Measurements from ENCODE around the gene PTP4A2.

PTP4A2 gene

DNA sequence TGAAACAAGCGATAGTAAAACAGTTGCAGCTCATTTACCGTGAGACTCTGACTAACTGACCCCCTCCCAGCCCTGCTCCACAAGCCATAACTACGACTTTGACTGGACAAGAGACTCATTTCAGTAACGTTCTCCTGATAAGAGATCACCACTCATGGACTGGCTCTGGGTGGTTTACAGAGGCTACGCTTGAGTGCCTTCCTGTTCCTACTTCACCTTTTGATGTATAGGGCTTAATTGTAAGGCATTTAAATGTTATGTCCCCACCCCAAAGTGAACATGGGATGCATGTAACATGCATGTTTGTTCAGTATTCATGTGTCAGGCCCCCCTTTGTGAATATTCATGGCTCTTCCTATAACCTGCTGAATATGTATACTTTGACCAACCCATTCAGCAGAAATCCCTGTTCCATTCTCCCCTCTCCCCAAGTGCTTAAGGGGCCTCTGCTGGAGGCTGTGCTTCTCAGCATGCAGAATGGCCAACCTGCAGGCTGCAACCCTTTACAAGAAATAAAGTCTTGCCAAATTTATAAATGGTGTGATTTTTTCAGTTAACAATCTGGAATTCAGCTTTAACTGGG lies 71.6 kb downstream of the PTP4A2 start:
- no peak for DNase-seq (ENCODE audit: low read depth)
- TF ChIP-seq, protein P1, sequence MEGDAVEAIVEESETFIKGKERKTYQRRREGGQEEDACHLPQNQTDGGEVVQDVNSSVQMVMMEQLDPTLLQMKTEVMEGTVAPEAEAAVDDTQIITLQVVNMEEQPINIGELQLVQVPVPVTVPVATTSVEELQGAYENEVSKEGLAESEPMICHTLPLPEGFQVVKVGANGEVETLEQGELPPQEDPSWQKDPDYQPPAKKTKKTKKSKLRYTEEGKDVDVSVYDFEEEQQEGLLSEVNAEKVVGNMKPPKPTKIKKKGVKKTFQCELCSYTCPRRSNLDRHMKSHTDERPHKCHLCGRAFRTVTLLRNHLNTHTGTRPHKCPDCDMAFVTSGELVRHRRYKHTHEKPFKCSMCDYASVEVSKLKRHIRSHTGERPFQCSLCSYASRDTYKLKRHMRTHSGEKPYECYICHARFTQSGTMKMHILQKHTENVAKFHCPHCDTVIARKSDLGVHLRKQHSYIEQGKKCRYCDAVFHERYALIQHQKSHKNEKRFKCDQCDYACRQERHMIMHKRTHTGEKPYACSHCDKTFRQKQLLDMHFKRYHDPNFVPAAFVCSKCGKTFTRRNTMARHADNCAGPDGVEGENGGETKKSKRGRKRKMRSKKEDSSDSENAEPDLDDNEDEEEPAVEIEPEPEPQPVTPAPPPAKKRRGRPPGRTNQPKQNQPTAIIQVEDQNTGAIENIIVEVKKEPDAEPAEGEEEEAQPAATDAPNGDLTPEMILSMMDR (IDR thresholded peaks at IDR 0.05; ENCODE audit: control insufficient read depth, insufficient read depth, low read depth, low read length, missing control alignments) = no peak
- H3K4me3 ChIP-seq (ENCODE audit: control insufficient read depth, low read depth, low read length) = no peak overlapping the region

DNA sequence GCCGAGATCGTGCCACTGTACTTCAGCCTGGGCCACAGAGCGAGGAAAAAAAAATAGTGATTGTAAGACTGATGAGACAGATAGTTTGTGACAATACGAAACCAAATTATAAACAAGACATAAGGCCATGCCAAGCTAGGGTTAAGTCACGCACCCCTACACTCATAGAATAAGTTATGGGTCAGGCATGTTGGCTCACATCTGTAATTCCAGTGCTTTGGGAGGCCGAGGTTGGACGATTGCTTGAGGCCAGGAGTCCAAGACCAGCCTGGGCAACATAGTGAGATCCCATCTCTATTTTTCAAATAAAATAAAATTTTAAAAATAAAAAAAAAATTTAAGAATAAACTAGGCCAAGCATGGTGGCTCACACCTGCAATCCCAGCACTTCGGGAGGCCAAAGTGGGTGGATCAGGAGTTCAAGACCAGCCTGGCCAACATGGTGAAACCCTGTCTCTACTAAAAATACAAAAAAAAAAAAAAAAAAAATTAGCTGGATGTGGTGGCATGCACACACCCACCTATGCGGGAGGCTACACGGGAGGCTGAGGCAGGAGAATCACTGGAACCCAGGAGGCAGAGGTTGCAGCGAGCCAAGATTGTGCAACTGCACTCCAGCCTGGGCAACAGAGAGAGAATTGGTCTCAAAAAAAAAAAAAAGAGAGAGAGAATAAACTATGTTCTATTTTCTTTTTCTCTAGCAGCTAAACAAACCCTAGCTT lies 72.3 kb downstream of the PTP4A2 start:
- DNase-seq (ENCODE audit: low read depth) = no peak
- TF ChIP-seq, protein P1 (IDR thresholded peaks at IDR 0.05; ENCODE audit: control insufficient read depth, insufficient read depth, low read depth, low read length, missing control alignments) = no peak

DNA sequence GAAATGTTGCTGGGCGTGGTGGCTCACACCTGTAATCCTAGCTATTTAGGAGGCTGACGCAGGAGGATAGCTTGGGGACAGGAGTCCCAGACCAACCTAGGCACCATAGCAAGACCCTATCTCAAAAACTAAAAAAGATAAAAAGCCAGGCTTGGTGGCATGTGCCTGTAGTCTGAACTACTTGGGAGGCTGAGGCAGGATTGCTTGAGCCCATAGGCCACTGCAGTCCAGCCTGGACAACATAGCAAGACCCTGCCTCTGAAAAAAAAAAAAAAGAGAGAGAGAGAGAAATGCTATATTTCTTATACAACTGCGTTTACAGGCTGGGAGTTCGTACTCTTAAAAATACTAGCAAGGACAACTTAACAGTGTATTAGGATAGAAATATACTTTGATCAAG lies 76.1 kb downstream of the PTP4A2 start:
- TF ChIP-seq, protein P1 (IDR thresholded peaks at IDR 0.05; ENCODE audit: control insufficient read depth, insufficient read depth, low read depth, low read length, missing control alignments) = no peak
- DNase-seq (ENCODE audit: low read depth) = no peak
- H3K4me3 ChIP-seq (ENCODE audit: control insufficient read depth, low read depth, low read length) = no peak overlapping the region

More for the DNA sequence above, 72.3 kb downstream of the PTP4A2 start:
- no peak overlapping the region for H3K4me3 ChIP-seq (ENCODE audit: control insufficient read depth, low read depth, low read length)

DNA sequence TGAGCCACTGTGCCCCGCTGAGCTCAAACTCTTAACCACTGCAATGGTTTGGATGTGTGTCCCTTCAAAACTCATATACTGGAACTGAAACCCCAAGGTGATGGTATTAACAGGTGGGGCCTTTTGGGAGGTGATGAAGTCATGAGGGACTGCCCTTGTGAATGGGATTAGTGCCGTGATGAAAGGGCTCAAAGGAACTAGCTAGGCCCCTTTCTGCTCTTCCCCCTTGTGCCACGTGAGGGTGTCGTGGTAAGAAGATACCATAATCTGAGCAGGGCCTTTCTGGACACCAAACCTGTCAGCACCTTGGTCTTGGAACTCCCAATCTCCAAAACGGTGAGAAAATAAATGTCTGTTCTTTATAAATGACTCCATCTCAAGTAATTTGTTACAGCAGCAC lies 76.8 kb downstream of the PTP4A2 start:
- H3K4me3 ChIP-seq (ENCODE audit: control insufficient read depth, low read depth, low read length) = no peak overlapping the region
- no peak for DNase-seq (ENCODE audit: low read depth)
- TF ChIP-seq, protein P1 (IDR thresholded peaks at IDR 0.05; ENCODE audit: control insufficient read depth, insufficient read depth, low read depth, low read length, missing control alignments) = no peak

DNA sequence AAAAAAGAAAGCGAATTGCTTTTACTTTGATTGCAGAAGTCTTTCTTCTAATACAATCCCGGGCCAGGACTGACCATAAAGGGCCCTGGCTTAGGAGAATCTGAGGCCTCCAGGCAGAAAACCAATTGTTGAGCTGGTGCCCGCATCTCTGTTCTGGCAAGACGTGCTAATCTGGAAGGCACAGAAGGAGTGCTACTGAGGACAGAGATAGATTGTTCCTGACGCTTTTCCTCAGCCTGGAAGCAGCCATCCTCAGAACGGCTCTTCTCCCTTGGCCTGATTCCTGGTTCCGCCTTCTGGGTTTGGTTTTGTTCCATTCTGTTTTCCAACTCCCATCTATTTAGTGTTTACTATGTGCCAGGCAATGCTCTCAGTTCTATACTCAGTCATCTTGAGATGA lies 77.6 kb downstream of the PTP4A2 start:
- no peak for DNase-seq (ENCODE audit: low read depth)
- no peak overlapping the region for H3K4me3 ChIP-seq (ENCODE audit: control insufficient read depth, low read depth, low read length)
- TF ChIP-seq, protein P1 (IDR thresholded peaks at IDR 0.05; ENCODE audit: control insufficient read depth, insufficient read depth, low read depth, low read length, missing control alignments) = no peak

DNA sequence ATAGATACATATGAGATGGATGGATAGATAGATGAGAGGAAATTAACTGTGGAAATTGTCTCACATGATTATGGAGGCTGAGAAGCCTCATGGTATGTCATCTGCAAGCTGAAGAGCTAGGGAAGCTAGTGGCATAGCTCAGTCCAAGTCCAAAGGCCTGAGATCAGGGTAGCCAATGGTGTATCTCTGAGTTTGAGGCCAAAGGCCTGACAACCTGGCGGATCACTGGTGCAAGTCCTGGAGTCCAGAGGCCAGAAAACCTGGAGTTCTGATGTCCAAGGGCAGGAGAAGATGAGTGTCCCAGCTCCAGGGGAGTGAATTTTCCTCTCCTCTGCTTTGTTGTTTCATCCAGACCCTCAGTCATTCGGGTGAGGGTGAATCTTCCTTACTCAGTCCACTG lies 78.4 kb downstream of the PTP4A2 start:
- no peak for DNase-seq (ENCODE audit: low read depth)
- TF ChIP-seq, protein P1 (IDR thresholded peaks at IDR 0.05; ENCODE audit: control insufficient read depth, insufficient read depth, low read depth, low read length, missing control alignments) = no peak
- H3K4me3 ChIP-seq (ENCODE audit: control insufficient read depth, low read depth, low read length) = no peak overlapping the region

Measured in AG09309 (cell line).